ENCODE data around the gene KCNE2. TPM values are rescaled to one million over a fixed set of nuclear protein-coding genes. Genes with fewer than 3 reads are reported as not detected.
"Not testable (repeated sequence)": the region's sequence is repeated elsewhere in the genome, so short reads cannot be mapped to it uniquely, and the experiment has no call there.

The KCNE2 gene
- total RNA-seq, 1 experiment from 2014 or later = not detected

DNA sequence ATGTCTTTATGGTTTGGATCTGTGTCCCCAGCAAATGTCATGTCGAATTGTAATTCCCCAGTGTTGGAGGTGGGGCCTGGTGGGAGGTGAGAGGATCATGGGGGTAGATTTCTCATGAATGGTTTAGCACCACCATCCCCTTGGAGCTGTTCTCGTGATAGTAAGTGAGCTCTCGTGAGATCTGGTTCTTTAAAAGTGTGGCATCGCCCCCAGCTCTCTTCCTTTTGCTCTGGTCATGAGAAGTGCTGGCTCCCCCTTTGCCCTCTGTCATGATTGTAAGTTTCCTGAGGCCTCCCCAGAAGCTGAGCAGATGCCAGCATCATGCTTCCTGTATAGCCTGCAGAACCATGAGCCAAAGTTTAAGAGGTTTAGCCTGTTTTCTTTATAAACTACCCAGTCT, 11.2 kb upstream of the KCNE2 start:
- no peak for DNase-seq (ENCODE audit: extremely low read depth, low read depth)

DNA sequence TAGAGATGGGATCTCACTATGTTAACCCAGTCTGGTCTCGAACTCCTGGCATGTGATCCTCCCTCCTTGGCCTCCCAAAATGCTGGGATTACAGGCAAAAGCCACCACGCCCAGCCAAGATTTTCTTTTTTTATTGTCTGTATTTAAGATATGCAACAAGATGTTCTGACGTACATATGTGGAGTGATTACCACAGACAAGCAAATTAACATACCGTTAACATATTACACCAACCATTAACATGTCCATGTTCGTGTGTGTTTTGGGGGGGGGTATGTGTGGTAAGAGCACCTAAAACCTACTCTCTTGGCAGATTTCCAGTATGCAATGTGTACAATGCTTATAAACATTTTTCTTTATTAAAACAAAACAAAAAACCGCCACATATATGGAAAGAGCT, 10.6 kb upstream of the KCNE2 start:
- no peak for DNase-seq (ENCODE audit: extremely low read depth, low read depth)

DNA sequence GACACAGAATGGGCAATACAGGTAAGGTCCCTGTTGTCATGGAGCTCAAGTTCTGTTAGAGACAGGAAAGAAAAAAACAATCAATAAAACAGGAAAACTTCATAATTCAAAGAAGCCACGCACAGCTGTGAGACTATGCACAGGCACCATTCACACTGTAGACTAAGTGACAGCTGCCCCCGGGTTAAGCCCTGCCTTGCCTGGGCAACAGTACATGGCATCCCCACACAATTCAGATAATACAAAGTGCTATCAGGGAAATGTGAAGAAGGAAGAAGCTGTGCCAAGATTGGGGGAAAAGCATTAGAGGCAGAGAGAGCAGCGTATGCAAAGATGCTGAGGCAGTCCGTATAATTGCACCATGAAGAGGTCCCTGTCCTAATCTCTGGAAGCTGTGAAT, 9.0 kb upstream of the KCNE2 start:
- no peak for DNase-seq (ENCODE audit: extremely low read depth, low read depth)

DNA sequence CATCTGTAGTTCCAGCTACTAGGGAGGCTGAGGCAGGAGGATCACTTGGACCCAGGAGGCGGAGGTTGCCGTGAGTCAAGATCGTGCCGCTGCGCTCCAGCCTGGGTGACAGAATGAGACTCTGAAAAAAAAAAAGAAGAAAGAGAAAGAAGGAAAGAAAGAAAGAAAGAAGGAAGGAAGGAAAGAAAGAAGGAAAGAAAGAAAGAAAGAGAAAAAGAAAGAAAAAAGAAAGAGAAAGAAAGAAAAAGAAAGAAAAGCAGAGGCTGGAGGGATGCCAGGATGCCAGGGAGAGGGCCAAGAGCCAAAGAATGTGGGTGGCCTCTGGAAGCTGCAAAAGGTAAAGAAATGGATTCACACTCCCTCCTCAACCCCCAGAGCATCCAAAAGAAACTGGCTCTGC, 8.2 kb upstream of the KCNE2 start:
- no peak for DNase-seq (ENCODE audit: extremely low read depth, low read depth)

DNA sequence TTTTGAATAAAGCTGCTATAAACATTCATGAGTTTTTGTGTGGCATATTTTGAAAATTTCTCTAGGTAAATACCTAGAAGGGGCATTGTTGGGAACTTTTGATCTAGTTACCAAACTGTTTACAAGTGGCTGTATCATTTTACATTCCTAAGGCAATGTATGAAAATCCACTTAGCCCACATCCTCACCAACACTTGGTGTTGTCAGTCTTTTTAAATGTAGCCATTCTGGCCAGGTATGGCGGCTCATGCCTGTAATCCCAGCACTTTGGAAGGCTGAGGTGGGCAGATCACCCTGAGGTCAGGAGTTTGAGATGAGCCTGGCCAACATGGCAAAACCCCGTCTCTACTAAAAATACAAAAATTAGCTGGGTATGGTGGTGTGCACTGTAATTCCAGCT, 5.9 kb upstream of the KCNE2 start:
- DNase-seq (ENCODE audit: extremely low read depth, low read depth) = no peak

DNA sequence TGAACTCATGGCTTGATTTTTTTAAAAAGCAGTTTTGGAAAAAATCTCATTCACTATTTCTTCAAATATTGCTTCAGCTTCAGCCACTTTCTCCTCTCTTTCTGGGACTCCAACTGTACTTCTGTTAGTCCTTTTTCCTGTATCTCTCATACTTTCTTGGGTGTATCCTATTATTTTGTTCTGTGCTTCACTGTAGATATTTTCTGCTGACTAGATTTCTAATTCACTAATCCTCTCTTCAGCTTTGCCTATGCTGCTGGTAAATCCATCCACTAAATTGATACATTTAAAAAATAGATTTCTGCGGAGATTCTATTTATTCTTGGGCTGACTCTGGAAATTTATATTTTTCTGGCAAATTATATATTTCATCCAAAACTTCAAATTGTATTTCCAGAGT, 4.9 kb upstream of the KCNE2 start:
- no peak for DNase-seq (ENCODE audit: extremely low read depth, low read depth)

DNA sequence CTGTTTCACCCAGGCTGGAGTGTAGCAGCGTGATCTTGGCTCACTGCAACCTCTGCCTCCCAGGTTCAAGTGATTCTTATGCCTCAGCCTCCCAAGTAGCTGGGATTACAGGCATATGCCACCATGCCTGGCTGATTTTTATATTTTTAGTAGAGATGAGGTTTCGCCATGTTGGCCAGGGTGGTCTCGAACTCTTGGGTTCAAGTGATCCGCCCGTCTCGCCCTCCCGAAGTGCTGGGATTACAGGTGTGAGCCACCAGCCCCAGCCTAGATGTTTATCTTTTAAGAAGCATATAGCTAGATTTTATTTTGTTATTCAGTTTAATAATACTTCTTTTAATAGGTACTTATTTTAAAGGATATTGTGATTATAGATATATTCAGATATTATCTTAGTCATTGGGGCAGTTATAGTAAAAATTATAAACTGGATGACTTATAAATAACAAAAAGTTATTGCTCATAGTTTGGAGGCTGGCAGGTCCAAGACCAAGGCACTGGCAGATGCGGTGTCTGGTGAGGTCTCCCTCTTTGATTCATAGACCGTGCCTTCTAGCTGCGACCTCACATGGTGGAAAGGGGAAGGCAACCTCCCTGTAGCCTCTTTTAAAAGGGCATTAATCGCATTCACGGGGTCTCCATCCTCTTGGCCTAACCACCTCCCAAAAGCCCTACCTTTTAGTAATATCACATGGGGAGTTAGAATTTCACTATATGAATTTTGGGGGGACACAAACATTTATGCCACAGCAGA, 3.1 kb upstream of the KCNE2 start:
- no peak for DNase-seq (ENCODE audit: extremely low read depth, low read depth)

DNA sequence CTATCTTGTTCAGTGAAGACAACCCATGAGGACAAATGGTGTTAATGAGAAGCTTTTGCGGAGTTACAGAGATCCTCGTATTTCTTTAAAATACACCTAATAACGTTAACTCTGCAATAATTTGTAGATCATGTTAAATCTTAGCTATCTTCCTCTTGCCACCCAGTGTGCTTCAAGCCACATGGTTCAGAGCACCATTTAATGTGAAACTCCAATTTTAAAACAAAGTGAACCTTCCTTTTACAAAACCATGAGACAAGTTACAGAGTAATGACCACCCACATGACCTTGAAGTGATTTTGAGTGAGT, 1.7 kb upstream of the KCNE2 start:
- no peak for DNase-seq (ENCODE audit: extremely low read depth, low read depth)

DNA sequence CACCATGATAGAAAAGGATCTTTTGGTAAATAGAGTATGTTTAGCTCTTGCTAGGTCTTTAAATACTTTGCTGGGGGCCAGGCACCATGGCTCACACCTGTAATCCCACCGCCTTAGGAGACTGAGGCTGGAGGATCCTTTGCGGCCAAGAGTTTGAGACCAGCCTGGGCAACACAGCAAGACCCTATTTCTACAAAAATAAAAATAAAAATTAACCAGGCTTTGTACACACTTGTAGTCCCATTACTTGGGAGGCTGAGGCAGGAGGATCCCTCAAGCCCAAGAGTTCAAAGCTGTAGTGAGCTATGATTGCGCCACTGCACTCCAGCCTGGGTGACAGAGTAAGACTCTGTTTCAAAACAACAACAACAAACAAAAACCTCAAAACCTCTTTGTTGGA, 1.1 kb upstream of the KCNE2 start:
- DNase-seq (ENCODE audit: extremely low read depth, low read depth) = no peak

DNA sequence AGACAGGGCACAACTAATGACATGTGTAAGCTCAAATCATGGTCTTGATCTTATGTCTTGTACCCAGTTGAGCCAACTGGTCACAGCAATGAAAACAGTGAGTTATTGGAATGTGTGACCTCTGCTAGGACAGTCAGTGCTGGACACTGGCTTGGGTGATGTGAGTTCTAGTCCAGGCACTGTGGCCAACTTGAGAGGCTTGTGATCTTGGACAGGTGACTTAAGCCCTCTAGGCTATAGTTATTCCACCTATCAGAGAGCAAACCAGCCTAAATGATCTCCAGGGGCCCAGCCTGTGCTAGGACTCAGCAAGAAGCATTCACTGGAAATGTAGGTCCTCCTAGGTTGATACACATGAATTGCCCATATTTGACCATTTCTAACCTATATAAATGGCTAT, 1.1 kb downstream of the KCNE2 start:
- DNase-seq (ENCODE audit: extremely low read depth, low read depth) = no peak

DNA sequence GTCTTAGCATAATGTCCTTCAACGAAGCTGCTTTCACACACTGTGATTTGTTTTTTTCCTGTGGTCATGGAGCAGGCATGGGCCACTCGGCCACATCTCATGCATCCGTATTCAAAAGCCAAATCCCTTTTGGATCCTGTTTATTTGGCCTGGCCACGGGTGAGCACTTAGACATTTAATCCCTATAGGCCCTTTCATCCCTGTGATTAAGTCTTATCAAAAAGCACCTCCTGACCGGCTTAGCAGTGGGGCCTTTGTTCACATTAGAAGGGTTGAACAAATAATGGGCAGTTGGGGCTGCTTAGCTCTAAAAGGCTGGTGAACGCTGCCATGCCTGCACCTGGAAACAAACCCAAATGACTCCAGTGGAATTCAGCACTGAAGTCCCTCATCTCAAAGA, 2.0 kb downstream of the KCNE2 start:
- no peak for DNase-seq (ENCODE audit: extremely low read depth, low read depth)

DNA sequence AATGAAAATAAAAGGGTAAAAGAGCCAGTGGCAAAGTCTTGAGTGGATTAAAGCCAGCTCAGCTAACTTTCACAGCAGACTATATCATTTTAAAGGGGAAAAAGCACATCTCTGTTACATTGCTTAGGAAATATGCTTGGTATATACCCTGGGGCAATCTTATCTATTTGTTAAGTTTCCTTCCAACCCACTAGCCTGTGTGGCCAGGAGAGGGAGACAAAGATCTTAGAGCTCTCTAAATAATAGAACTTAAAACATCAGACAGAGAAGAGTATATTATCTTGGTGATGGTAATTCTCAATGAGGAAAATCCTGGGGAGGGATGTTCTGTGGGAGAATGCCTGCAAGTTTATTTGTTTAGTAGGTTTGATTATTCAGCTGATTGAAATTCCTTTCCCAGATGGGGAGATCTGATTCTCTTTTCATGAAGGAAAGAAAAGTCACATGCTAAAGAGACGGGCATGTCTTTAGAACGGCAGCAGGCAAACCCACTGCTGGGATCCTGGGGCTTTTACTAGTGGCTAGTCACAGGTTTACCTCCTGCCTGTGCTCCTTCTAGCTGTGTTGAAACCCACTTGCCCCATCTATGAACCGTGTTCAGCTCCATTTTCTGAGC, 3.6 kb downstream of the KCNE2 start:
- DNase-seq (ENCODE audit: extremely low read depth, low read depth) = peak; percentile 75

DNA sequence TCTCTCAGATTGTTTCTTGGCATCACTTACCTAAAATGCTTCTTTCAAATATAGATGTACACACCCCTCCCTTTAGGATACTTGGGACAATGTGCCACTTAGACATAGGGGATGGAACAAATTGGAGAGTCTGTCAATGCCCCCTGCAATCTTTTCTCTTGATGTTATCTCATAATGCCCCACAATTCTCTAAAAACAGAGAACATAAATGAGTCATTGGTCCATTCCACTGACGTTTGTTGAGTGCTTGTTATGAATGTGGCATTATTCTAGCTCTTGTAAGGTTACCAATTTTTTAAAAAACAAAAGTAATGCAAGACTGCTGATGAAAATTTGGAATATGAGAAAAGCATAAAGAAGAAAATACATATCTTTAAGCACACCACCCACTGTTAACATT, 5.9 kb downstream of the KCNE2 start:
- DNase-seq (ENCODE audit: extremely low read depth, low read depth) = no peak

DNA sequence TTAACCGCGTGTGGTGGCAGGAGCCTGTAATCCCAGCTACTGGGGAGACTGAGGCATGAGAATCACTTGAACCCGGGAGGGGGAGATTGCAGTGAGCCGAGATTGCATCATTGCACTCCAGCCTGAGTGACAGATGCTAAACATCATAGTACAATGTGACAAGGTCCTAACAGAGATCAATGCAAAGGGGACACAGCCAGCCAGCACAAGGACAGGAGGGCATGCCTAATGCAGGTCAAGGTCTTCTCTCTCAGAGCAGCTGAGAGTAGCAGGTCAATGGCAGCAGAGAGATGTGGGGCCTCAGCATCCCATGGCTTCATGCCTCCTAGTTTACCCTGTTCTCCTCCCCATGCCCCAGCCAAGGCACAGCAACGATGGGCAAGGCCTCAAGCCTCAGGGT, 8.5 kb downstream of the KCNE2 start:
- DNase-seq (ENCODE audit: extremely low read depth, low read depth) = no peak

DNA sequence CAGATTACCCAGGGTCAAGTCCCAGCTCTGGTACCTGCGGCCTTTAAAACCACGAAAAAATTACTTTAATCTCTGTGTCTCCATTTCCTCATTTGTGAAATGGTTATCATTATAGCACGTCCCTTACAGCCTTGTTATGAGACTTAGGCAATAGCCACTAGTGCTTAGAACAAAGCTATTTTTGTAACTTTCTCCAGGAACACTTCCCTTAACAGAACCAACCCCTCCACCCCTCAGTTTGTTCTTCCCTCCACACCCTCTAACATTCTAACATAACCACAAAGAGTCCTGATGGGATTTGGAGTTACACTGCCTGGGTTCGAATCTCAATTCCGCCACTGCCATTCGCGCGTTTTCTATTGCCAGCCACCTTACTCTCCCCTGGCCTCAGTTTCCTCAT, 10.7 kb downstream of the KCNE2 start:
- DNase-seq (ENCODE audit: extremely low read depth, low read depth) = not testable (repeated sequence)

DNA sequence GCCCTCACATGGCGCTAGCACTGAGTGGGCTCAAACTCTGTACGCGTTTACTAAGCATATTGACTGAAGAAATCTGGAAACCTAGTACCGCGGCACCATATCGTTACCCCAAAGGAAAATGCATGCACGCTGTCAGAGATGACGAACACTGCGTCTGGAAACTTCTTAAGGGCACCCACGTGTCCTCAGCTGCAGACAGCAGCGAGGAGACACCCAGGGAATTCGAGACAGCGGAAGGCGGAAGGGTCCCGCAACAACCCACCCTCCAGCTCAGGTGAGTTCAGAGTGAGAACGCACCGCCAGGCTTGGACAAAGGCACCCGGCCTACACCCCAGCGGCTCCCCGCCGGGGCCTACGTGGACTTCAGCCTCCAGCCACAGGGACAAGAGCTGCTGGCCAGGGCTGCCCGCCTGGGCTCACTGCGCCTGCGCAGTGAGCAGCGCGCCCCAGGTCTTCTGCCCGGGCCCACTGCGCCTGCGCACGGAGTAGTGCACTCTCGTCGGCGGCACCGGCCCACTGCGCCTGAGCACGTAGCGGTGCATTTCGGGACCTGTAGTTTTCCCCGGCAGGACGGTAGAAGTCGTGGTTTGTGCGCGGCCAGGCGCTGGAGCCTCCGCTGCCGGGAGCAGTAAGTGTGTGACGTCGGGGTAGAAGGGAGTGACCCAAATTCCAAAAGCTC, 11.3 kb downstream of the KCNE2 start, which contains the start of gene SMIM11:
SMIM11 (plus strand) TSS at position 568 of the 679 bp plus-strand sequence. CDS start 3,998 bp downstream, outside the sequence.
- not testable (repeated sequence) for DNase-seq (ENCODE audit: extremely low read depth, low read depth)

DNA sequence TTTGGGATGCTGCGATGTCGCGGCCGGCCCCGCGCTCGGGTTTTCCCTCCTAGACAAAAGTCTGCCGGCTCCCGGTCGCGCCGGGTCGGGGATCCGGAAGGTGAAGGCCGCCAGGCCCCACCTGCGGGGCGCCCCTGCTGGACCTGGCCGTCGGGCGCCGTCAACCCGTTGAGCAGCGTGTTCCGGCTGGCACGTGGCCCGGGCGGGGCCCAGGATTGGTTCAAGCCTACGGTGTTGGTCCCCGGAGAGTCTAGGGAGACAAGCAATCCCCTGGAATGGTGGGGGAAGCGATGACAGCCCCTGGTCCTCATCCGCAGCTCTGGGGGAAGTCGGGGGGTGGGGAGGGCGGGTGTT, 11.8 kb downstream of the KCNE2 start:
- DNase-seq (ENCODE audit: extremely low read depth, low read depth) = not testable (repeated sequence)

DNA sequence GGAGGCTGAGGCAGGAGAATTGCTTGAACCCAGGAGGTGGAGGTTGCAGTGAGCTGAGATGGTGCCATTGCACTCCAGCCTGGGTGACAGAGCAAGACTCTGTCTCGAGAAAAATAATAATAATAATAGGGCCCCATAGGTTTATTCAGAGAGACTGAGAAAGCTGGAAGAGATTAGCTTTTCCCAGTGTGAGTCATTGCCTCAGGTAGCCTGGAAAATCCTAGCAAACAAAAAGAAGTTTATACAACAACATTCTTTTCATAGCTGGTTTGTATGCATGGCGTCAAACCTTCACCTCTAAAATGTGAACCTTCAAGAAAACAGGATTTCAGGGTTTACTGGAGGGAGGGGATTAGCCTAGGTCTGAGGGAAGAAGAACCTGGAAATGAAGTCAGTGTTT, 19.3 kb downstream of the KCNE2 start:
- not testable (repeated sequence) for DNase-seq (ENCODE audit: extremely low read depth, low read depth)

DNA sequence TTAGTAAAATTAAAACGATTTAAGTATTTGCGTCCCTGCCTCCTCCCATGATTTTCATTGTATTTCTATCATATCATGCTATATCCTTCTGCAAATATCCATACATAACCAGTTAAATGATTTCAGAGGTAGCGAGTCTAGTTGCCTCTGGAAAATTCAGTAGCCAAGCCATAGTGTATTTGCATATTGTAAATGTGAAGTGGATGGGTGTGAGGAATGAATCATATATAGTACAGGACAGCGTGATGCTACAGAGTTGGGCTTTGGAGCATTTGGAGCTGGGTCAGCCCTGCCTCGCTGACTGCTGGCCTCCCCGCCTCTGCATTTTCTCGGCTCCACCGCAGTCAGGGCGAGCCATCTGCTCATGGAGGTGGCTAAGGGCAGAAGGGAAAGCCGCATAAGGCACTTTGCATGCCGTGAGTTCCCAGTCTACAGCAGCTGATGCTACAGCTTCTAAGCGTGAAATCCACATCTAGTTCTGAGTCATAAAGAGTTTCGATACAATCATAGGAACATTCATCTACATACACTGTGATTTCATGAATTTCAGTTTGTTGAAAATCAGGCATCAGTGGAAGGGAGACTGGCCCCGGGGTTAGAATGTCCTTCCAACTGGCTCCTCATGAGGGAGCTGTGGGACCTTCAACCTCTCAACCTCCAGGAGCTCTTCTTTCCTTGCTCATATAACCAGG, 20.1 kb downstream of the KCNE2 start:
- not testable (repeated sequence) for DNase-seq (ENCODE audit: extremely low read depth, low read depth)

DNA sequence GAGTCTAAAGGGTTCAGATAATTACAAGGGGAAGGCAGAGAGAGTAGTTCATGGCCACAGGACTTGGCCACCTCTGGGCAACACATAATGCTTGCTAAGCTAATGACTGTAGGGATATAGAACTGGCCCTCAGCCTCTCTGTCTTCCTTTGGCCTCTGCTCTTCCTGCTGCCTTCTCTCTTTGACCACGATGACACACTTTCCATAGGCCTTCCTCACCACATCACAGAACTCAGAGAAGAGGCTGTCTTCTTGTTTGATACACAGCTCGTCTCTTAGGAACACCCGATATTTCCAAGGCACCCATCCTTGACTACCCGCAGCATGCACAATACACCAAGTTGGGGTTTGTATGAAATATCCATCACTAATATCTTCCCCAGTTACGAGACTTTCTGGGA, 36.7 kb downstream of the KCNE2 start:
- not testable (repeated sequence) for DNase-seq (ENCODE audit: extremely low read depth, low read depth)

DNA sequence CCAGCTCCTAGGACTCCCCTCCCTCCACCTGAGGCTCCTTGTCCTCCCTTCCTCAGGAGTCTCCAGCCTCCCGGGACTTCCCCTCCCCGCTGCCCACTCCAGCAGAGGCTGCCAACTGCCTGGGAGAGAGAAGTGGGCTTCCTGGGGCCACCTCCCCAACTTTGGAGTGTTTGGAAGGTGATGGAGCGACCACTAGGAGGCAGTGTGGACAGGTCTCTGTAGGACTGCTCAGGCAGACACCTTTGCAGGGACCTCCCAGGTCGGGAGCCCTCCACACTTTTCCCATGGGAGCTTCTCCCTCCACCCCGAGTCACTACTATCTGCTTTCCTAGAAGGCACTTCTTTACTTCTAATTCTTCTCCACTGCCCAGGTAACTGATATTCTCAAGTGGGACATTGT, 40.9 kb downstream of the KCNE2 start:
- DNase-seq (ENCODE audit: extremely low read depth, low read depth) = not testable (repeated sequence)

DNA sequence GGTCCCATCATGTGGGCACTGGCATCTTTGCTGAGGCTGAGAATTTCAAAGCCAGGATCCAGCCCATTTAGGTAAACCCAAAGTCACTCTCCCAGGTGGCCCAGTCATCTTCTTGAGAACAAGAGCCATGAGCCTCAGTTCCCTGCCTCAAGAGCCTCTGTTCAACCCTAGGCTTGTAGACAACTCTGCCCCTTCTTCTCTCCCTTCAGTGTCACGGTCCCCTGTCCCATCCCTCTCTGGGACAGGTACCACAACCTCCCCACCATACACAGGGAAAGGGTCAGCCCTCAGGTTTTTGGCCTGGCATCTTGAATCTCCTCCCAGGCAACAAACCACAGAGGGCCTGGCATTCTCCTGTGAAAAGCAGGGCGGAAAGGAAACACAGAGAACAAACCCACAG, 41.9 kb downstream of the KCNE2 start:
- DNase-seq (ENCODE audit: extremely low read depth, low read depth) = not testable (repeated sequence)
